Ovary (tissue), 3 donors: ENCODE results near the gene SCUBE3.

Source experiments
- POLR2A ChIP-seq: fragments of 450-650 bp; IDR thresholded peaks from one replicate; pipeline ENCODE4 v1.6.1; 2017; ENCODE audit warnings: antibody characterized with exemption, mild to moderate bottlenecking, moderate library complexity
- TF ChIP-seq, protein P1 (sequence below), 3 donors: fragments of 450-650 bp in 2 of 3; fragments of 200-600 bp in 1 of 3; IDR thresholded peaks; one replicate each; pipeline versions ENCODE4 v1.5.1 to v1.8.0; 2016 to 2022; ENCODE audit warnings: antibody characterized with exemption in 3 of 3, mild to moderate bottlenecking in 1 of 3
- donor health status: DM: no; HTN: no; CAD: no.

DNA sequence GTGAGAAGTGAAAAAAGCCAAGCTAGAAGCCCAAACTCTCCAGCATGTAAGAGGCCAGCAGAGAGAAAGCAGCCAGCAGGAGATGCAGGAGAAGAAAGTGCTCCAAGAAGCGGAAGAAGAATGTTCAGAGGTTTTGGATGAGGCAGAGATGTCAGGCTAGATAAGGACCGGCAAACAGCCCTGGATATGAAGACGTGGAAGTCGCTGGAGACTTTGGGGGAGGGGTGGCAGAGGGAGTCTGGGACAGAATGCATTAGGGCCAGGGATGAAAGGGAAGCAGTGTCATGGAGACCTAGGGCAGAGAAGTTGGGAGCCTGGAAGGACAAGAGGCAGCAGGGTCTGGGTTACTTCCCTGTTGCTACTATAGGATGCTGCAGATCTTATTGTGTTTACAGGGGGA lies 5.3 kb upstream of the SCUBE3 start:
- TF ChIP-seq, protein P1, sequence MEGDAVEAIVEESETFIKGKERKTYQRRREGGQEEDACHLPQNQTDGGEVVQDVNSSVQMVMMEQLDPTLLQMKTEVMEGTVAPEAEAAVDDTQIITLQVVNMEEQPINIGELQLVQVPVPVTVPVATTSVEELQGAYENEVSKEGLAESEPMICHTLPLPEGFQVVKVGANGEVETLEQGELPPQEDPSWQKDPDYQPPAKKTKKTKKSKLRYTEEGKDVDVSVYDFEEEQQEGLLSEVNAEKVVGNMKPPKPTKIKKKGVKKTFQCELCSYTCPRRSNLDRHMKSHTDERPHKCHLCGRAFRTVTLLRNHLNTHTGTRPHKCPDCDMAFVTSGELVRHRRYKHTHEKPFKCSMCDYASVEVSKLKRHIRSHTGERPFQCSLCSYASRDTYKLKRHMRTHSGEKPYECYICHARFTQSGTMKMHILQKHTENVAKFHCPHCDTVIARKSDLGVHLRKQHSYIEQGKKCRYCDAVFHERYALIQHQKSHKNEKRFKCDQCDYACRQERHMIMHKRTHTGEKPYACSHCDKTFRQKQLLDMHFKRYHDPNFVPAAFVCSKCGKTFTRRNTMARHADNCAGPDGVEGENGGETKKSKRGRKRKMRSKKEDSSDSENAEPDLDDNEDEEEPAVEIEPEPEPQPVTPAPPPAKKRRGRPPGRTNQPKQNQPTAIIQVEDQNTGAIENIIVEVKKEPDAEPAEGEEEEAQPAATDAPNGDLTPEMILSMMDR (IDR thresholded peaks at IDR 0.05): no peak
- no peak for TF ChIP-seq POLR2A
